GM21526 (cell line): ENCODE data around the gene PLXDC2.
"Not testable (repeated sequence)": the region's sequence is repeated elsewhere in the genome, so short reads cannot be mapped to it uniquely, and the experiment has no call there.

ENCODE experiments used
- ATAC-seq: cut with Tn5 transposase; IDR thresholded peaks from one replicate; pipeline ENCODE4 v1.9.1; 2021; ENCODE audit warnings: moderate library complexity; ENCODE audit not compliant: unreplicated experiment, low FRiP score

PLXDC2 gene

DNA sequence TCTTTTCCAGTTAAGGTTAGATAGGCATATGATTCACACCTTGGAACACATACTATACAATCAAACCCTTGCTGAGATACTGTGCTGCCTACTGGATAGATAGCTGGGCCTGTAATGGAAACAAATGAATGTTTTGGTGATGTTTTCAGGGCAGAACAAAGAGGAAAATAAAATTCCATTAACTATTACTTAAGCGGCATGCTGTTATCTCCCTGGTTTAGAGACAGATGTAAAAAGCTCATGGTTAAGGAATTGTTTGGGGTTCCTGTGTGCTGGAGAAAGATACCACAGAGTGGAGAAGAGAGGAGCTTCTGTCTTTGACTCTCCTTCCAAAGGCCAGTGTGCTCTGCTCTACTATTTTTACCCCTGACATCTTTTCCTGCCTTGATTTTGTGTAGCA lies 341.1 kb downstream of the PLXDC2 start:
- ATAC-seq = no peak

DNA sequence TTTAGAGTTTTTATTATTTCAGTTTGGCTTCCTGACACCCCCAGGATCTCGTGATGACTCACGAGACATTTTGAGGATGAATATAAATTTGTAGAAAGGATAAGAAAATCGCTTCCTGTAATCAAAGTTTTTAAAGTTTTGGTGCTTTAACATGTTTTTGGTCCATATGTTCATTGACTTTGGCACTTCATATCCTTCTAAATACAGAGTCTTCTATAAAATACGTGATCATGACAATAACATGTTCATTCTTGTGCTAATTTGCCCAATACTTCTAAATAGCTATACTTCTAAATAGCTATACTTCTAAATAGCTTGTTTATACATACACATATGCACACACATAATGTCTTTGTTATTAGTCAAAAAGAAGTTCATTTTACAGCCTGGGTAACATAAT lies 341.9 kb downstream of the PLXDC2 start:
- no peak for ATAC-seq

DNA sequence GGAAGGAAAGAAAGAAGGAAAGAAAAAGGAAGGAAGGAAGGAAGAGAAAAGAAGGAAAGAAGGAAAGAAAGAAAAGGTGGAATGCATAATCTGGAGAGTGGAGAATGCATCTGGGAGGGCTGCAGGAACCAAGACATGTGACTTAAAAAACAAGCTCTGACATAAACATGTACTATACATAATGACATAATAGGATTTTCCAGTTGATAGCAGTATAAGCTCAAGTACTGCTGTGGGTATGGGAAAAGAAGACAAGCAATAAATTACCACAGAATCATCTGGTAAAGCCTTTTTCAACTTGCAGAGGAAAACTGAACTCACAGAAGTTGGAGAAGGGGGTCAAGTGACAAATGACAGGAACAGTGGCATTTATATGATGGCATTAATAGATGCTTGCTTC lies 345.9 kb downstream of the PLXDC2 start:
- no peak for ATAC-seq

DNA sequence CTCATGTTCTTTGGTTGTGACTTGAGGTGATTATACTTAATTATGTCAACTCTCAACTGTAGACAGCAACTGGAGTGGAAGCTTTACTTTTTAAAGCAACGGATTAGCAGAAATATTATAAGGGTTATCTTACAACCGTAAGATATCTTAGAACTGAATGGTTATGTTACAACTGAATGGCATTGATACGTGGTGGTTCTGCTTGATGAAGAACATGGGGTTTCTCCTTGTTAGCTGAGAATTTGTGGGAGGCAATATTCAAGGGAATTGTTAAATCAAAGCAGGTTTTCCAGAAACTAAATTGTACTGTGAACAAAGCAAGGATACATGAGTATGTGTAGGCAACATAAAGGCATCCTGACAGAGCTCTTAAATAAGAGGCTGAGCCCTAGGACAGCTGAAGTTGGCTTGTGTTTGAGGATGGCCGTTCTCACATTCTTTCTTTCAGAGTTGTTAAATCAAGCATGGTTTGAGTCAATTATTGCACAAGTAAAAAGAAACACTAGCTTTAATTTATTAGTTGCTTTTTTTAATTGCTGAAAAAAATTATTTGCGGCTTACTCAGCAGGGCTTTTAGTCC lies 350.0 kb downstream of the PLXDC2 start:
- ATAC-seq = no peak

- ATAC-seq = no peak
These were observed 354.4 kb downstream of the PLXDC2 start for GRCh38 chr10:20170661-20171060.

GRCh38 chr10:20173046-20173445 lies 356.8 kb downstream of the PLXDC2 start:
- ATAC-seq = no peak

GRCh38 chr10:20175719-20176118 lies 359.5 kb downstream of the PLXDC2 start:
- ATAC-seq = no peak

GRCh38 chr10:20180766-20181165 lies 364.5 kb downstream of the PLXDC2 start:
- no peak for ATAC-seq

DNA sequence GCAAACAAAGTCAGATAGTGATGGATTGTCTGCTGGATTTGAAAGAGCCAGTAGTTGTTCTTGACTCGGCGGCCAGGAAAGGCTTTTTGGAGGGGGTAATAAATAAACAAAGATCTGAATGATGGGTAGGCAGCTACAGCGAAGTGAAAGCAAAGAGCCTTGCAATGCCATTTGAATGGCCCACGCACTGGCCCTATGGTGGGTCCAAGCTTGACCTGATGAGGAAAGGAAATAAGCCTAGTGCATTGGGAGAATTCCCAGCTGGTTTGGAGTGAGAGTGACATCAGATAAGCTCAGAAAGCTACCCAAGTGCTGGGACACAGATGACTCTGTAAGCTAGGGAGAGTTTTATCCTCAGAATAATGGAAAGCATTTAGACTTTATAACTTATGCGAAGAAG lies 365.2 kb downstream of the PLXDC2 start:
- ATAC-seq = no peak

- no peak for ATAC-seq
These were observed 368.9 kb downstream of the PLXDC2 start for GRCh38 chr10:20185116-20185515.

- not testable (repeated sequence) for ATAC-seq
These were observed 375.2 kb downstream of the PLXDC2 start for GRCh38 chr10:20191392-20191791.

DNA sequence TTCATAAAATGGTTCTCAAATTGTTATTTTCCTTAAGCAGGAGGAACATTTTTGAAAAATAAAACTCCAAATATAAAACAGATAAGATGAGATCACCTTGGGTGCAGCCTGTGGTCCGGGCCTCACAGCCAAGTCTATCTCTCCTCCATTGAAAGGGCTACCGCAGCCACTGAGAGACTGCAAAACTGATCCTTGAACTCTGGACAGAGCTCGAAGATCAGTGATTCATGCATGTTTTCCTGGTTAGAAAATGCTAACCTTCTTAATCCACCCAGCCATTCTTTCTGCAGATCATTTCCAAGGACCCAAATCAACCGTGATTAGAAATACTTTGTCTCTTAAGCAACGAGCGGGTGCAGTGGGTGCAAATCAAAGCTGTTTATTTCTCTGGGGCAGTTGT lies 378.8 kb downstream of the PLXDC2 start:
- no peak for ATAC-seq

DNA sequence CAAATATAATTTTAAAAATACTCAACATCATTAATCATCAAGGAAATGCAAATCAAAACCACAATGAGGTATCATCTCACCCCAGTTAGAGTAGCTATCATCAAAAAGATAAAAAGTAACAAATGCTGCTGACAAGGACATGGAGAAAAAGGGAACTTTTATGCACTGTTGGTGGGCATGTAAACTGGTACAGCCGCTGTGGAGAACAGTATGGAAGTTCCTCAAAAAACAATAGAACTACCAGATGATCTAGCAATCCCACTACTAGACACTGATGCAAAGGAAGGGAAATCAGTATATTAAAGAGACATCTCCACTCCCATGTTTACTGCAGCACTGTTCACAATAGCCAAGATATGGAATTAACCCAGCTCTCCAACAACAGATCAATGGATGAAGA lies 384.5 kb downstream of the PLXDC2 start:
- ATAC-seq = no peak

DNA sequence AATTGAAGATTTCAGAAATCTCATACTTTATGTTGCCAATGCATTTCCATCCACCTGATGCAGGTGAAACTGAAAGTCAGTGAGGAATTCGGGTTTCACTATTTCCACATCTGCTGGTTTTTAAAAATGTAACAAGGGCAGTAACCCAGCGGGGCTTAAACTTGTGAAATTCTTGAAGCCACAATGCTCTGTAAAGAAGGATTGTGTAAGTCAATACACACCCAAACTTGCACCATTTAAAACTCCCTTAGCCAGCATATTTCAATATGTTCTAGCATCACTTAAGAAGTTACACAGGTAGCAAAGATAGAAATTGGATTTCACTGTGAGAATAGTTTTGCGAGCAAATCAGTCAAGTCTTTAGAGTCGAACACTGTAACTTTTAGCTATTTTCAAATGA lies 386.1 kb downstream of the PLXDC2 start:
- ATAC-seq = no peak

DNA sequence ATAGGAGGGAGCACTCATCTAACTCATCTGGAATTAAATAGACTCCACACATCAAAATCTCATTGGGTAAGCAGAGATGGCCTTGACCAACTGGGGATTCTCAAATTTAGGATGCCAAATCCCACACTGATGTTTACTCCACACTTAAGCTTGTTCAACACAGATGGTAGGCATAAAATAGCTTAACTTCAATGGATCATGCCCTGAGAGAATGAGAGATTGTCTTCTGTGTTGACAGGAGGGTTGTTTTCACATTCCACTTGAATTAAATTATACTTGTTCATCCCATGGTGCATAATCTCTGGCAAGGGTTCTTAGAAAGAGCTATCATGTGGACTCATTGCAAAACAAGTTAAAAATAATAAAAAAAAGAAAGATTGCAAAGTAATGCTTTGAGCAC lies 391.4 kb downstream of the PLXDC2 start:
- no peak for ATAC-seq

- ATAC-seq = not testable (repeated sequence)
These were observed 392.9 kb downstream of the PLXDC2 start for GRCh38 chr10:20209098-20209497.

DNA sequence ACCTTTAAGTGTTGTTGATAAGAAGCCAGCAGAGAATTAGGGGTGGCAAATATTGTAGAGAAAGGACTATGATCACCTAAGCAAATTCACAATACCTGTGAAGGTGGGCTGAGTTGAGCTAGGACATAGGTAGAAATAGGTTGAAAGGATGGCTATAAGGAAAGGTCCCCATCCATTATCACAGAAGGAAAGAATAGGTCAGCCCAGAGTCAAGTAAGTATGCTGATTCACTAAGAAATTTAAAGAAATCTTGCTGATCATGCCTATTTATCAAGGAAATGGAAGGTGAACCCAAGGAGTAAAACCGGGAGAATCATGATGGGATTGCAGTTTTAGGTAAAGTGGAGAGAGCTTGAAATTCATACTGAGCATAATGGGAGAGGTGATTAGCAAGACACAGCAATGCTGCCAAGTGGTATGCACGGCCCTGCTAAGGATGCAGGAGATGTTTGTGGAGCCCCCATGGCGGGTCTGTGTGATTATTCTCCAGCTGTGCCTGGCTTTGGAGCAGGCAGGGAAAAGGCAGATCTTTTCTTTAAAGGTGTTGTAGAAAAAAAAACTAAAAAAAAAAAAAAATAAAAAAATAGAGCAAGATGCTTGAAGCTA lies 399.4 kb downstream of the PLXDC2 start:
- ATAC-seq = no peak

DNA sequence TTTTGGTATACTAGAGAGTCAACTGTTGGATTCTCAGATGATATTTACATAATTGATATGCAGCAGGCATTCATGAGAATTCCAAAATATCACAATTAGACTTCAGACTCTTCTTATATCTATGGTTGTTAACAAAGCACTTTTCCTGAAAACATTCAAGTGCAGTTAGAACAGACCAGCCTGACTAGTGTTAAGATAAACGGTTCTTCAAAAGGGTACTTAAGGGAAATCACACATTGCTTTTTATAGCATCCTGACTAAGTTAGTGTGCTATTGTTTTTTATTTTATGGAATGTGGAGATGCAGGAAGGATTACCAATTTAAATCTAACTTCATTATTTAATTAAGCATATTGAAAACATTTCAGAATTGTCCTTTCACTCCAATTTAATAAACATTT lies 405.1 kb downstream of the PLXDC2 start:
- ATAC-seq = no peak

DNA sequence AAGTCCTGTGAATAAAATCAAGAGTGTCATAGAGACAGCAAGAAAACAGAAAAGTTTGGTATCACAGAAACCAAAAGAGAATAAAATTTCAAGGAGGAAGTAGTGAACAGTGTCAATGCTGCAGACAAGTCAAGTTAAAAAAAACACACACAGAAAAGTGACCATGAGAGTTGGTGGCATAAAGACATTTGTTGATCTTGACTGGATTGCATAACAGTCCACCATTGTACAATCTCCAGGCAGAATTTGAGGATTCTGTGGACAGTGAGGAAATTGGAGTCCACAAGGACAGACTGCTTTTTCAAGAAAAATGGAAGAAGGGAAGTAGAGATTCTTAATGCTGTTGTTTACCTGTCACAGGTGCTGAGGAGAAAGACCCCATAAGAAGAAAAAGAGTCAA lies 412.5 kb downstream of the PLXDC2 start:
- ATAC-seq = no peak

- no peak for ATAC-seq
These were observed 416.0 kb downstream of the PLXDC2 start for GRCh38 chr10:20232079-20232705.

GRCh38 chr10:20233423-20233822 lies 417.2 kb downstream of the PLXDC2 start:
- ATAC-seq = no peak

GRCh38 chr10:20234579-20234978 lies 418.3 kb downstream of the PLXDC2 start:
- no peak for ATAC-seq
